Measurements from ENCODE around the gene RHEX. TPM values are rescaled to one million over a fixed set of nuclear protein-coding genes. Genes with fewer than 3 reads are reported as not detected.

RHEX gene
- total and polyA plus RNA-seq, 2 of the 13 experiments (the other 11 are each of a cell fraction or from before 2014, with no cell fraction given): 1.4 to 2.7 TPM

DNA sequence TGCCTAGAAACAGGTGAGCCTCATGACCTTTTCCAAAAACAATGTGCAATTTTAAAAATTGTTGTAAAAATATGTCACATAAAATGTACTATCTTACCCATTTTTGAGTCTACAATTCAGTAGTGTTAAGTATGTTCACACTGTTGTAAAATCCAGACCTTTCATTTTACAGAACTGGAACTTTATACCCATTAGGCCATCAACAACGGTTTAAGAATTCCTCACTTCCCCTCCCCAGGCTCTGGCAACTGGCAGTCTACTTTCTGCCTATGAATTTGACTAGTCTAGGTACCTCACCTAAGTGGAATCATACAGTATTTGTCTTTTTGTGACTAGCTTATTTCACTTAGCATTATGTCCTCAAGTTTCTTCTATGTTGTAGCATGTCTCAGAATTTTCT is 37.9 kb upstream of the RHEX start:
- no peak for FAIRE-seq
- no peaks in the 10 kb centered on the region for H4K20me1 ChIP-seq (ENCODE audit: insufficient read depth, low read length)
- in situ Hi-C loops (cut with HindIII; ENCODE audit: extremely low pct_ligation_motif_present, low pct_unique_long_range_greater_than_20kb): no loop called here
- no peaks in the 10 kb centered on the region for H3K36me3 ChIP-seq (replicated peaks in 1 of 2; ENCODE audit: control insufficient read depth in 1 of 2, insufficient read depth in 2 of 2, low read length in 2 of 2)
- no peak overlapping the region for H2AFZ ChIP-seq (ENCODE audit: low read length)
- ATAC-seq: no peak
- BruUV-seq (replicated peaks): no TSS peak
- no peaks in the 10 kb centered on the region for H3K9me3 ChIP-seq (ENCODE audit: low read length)
- ChIA-PET POLR2A (no interaction called here), CTCF (ENCODE audit: low intra/inter-chr PET ratio, low total read pairs) (no interaction called here)
- H3K79me2 ChIP-seq (ENCODE audit: insufficient read depth, low read length): no peaks in the 10 kb centered on the region
- intact Hi-C loops (cut with micrococcal nuclease; ENCODE audit: unreplicated experiment): no loop called here
- no peak overlapping the region for H3K9ac ChIP-seq (ENCODE audit: insufficient read depth, low read depth, low read length)
- peaks cover 11% of the 10 kb centered on the region; the same call in 1 of the 2 replicates for H3K4me1 ChIP-seq (ENCODE audit: insufficient read depth, low read length)
- no peak overlapping the region for H3K4me2 ChIP-seq (ENCODE audit: low read depth, low read length)
- H3K27me3 ChIP-seq (ENCODE audit: control insufficient read depth in 1 of 2, insufficient read depth in 2 of 2, low read length in 2 of 2): no peaks in the 10 kb centered on the region
- no peak overlapping the region for H3K27ac ChIP-seq (ENCODE audit: extremely low read length, insufficient read depth, low read length)
- TF ChIP-seq MED1 (CRISPR knock-in tag; IDR thresholded peaks at IDR 0.05) (no peak), MYC (CRISPR knock-in tag; IDR thresholded peaks at IDR 0.05; ENCODE audit: borderline replicate concordance) (no peak)
- TF ChIP-seq, protein P1, sequence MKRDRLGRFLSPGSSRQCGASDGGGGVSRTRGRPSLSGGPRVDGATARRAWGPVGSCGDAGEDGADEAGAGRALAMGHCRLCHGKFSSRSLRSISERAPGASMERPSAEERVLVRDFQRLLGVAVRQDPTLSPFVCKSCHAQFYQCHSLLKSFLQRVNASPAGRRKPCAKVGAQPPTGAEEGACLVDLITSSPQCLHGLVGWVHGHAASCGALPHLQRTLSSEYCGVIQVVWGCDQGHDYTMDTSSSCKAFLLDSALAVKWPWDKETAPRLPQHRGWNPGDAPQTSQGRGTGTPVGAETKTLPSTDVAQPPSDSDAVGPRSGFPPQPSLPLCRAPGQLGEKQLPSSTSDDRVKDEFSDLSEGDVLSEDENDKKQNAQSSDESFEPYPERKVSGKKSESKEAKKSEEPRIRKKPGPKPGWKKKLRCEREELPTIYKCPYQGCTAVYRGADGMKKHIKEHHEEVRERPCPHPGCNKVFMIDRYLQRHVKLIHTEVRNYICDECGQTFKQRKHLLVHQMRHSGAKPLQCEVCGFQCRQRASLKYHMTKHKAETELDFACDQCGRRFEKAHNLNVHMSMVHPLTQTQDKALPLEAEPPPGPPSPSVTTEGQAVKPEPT (CRISPR knock-in tag; IDR thresholded peaks at IDR 0.05; ENCODE audit: low read depth): no peak
- TF ChIP-seq, protein P2, sequence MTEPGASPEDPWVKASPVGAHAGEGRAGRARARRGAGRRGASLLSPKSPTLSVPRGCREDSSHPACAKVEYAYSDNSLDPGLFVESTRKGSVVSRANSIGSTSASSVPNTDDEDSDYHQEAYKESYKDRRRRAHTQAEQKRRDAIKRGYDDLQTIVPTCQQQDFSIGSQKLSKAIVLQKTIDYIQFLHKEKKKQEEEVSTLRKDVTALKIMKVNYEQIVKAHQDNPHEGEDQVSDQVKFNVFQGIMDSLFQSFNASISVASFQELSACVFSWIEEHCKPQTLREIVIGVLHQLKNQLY (CRISPR knock-in tag; IDR thresholded peaks at IDR 0.05): no peak
- TF ChIP-seq, protein P3, sequence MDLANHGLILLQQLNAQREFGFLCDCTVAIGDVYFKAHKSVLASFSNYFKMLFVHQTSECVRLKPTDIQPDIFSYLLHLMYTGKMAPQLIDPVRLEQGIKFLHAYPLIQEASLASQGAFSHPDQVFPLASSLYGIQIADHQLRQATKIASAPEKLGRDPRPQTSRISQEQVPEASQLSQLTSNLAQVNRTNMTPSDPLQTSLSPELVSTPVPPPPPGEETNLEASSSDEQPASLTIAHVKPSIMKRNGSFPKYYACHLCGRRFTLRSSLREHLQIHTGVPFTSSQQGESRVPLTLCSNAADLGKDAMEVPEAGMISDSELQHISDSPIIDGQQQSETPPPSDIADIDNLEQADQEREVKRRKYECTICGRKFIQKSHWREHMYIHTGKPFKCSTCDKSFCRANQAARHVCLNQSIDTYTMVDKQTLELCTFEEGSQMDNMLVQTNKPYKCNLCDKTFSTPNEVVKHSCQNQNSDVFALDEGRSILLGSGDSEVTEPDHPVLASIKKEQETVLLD (CRISPR knock-in tag; IDR thresholded peaks at IDR 0.05; ENCODE audit: low read depth): no peak
- DNase-seq (ENCODE audit: low spot score): no peak
- H3K4me3 ChIP-seq (replicated peaks in 1 of 3; ENCODE audit: insufficient read depth in 1 of 3, low read depth in 2 of 3, low read length in 3 of 3): no peak overlapping the region
- WGBS (ENCODE audit: low lambda C conversion rate): 0% methylated on average over 1 of the region's 1 CpG

All from HepG2 (cell line).